HepG2 (cell line): Measurements from ENCODE around the gene SDK1. TPM values are rescaled to one million over a fixed set of nuclear protein-coding genes. Genes with fewer than 3 reads are reported as not detected.
"Not testable (repeated sequence)": the region's sequence is repeated elsewhere in the genome, so short reads cannot be mapped to it uniquely, and the experiment has no call there.

Source experiments
- ATAC-seq: fragments of 200-7000 bp; cut with Tn5 transposase; 3 replicates; pipeline ENCODE4 v1.9.1; 2020; ENCODE audit warnings: mild to moderate bottlenecking, moderate library complexity
- BruUV-seq: library from RNA; stranded (reverse); fragments of 400-500 nt; replicated peaks from 2 replicates; lab custom pipeline; 2021; lab: Mats Ljungman, UMichigan
- CTCF ChIA-PET: fragments of 300-600 bp; formaldehyde crosslinking; extraction: SDS; loops from one replicate; lab custom pipeline; 2021; ENCODE audit warnings: low total read pairs, inconsistent platforms, low intra/inter-chr PET ratio; lab: Yijun Ruan, JAX
- POLR2A ChIA-PET: fragments of 350-600 bp; sonication (Branson Sonifier 250); formaldehyde crosslinking; loops from one replicate; lab custom pipeline; 2020; ENCODE audit warnings: antibody characterized with exemption, inconsistent platforms; lab: Yijun Ruan, JAX
- DNase-seq: peaks from one replicate; pipeline ENCODE4 v3.0.0-alpha.2; 2015; ENCODE audit warnings: low spot score
- FAIRE-seq: peaks from 3 replicates; lab custom pipeline; 2011; peaks lifted over from hg19 to GRCh38; lab: Jason Lieb, UNC
- H2AFZ ChIP-seq: one replicate; pipeline ENCODE4 v1.6.1; 2011; ENCODE audit warnings: low read length, inconsistent platforms
- H3K27ac ChIP-seq: fragments of 300-600 bp; 3 replicates; pipeline ENCODE4 v1.8.0; 2011; ENCODE audit warnings: mixed run types, mild to moderate bottlenecking, mixed read lengths, low read length, inconsistent platforms; ENCODE audit not compliant: insufficient read depth; ENCODE audit errors: extremely low read length
- H3K27me3 ChIP-seq, 2 experiments: fragments of 200-600 bp in 1 of 2; 2 replicates in 1 of 2; 3 replicates in 1 of 2; pipeline versions ENCODE4 v1.6.0 to v1.8.0; 2011; ENCODE audit warnings: low read length in 2 of 2, mild to moderate bottlenecking in 2 of 2, moderate library complexity in 2 of 2, inconsistent platforms in 1 of 2; ENCODE audit not compliant: insufficient read depth in 2 of 2, control insufficient read depth in 1 of 2
- H3K36me3 ChIP-seq, 2 experiments: fragments of 200-600 bp in 1 of 2; replicated peaks in 1 of 2; 2 replicates in 1 of 2; 3 replicates in 1 of 2; pipeline versions ENCODE4 v1.5.1 to v1.8.0; 2011; ENCODE audit warnings: low read length in 2 of 2, inconsistent platforms in 1 of 2; ENCODE audit not compliant: insufficient read depth in 2 of 2, control insufficient read depth in 1 of 2
- H3K4me1 ChIP-seq: 2 replicates; pipeline ENCODE4 v1.5.1; 2012; ENCODE audit warnings: low read length, inconsistent platforms; ENCODE audit not compliant: insufficient read depth
- H3K4me2 ChIP-seq: 2 replicates; pipeline ENCODE4 v1.6.0; 2011; ENCODE audit warnings: low read depth, low read length, inconsistent platforms
- H3K4me3 ChIP-seq, 3 experiments: fragments of 200-600 bp in 1 of 3; sonication (generic), shearing (Covaris generic) in 1 of 3; replicated peaks in 1 of 3; 2 replicates each; pipeline ENCODE4 v1.5.1; 2011 to 2016; ENCODE audit warnings: low read length in 3 of 3, inconsistent platforms in 2 of 3, low read depth in 2 of 3, mild to moderate bottlenecking in 2 of 3, control low read depth in 1 of 3, mixed read lengths in 1 of 3; ENCODE audit not compliant: insufficient read depth in 1 of 3
- H3K79me2 ChIP-seq: one replicate; pipeline ENCODE4 v1.6.1; 2011; ENCODE audit warnings: low read length, inconsistent platforms; ENCODE audit not compliant: insufficient read depth
- H3K9ac ChIP-seq: 2 replicates; pipeline ENCODE4 v1.6.0; 2011; ENCODE audit warnings: mild to moderate bottlenecking, low read depth, low read length, inconsistent platforms; ENCODE audit not compliant: insufficient read depth
- H3K9me3 ChIP-seq: 2 replicates; pipeline ENCODE4 v1.5.1; 2012; ENCODE audit warnings: mild to moderate bottlenecking, low read length
- H4K20me1 ChIP-seq: 2 replicates; pipeline ENCODE4 v1.6.0; 2011; ENCODE audit warnings: inconsistent platforms, mild to moderate bottlenecking, low read length, moderate library complexity; ENCODE audit not compliant: insufficient read depth
- KDM6A ChIP-seq: IDR thresholded peaks from 2 replicates; pipeline ENCODE4 v1.6.1; 2016; ENCODE audit warnings: low read depth
- ZNF121 ChIP-seq: sonication (generic); formaldehyde crosslinking; IDR thresholded peaks from 2 replicates; pipeline ENCODE4 v1.5.0; 2020; ENCODE audit warnings: mild to moderate bottlenecking, missing genetic modification reagents
- ZNF878 ChIP-seq: sonication (generic); formaldehyde crosslinking; IDR thresholded peaks from 2 replicates; pipeline ENCODE4 v1.8.1; 2023; ENCODE audit warnings: mild to moderate bottlenecking, missing genetic modification reagents, moderate library complexity
- WGBS: methylation state at CpG from one replicate; pipeline ENCODE4 v1.1.6; 2017; ENCODE audit warnings: low lambda C conversion rate; 5-methylcytosine and 5-hydroxymethylcytosine counted together
- in situ Hi-C: cut with HindIII; loops from 2 replicates; pipeline ENCODE4 v1.10.0; 2017; ENCODE audit warnings: low pct_unique_long_range_greater_than_20kb; ENCODE audit not compliant: extremely low pct_ligation_motif_present
- intact Hi-C: fragments of 100-400 bp; cut with micrococcal nuclease; formaldehyde crosslinking; loops from one replicate; pipeline ENCODE4 v1.10.0; 2022; ENCODE audit not compliant: unreplicated experiment
- polyA plus RNA-seq, 8 experiments: library from polyadenylated mRNA; depleted of rRNA in 3 of 8; stranded (reverse) in 7 of 8; unstranded in 1 of 8; fragments of >200 nt; fragmentation: Illumina TruSeq in 4 of 8; extraction: Trizol in 4 of 8; gene quantifications; 2 replicates each; pipeline versions ENCODE4 v1.2.1 to v1.2.3, GENCODE V29; 2011 to 2016; ENCODE audit warnings: low read depth in 4 of 8, missing spikeins in 1 of 8, mixed read lengths in 1 of 8; ENCODE audit not compliant: insufficient read depth in 1 of 8
- total RNA-seq, 5 experiments: library from RNA; depleted of rRNA; stranded (reverse); fragments of >200 nt; fragmentation: Illumina TruSeq; extraction: Trizol; gene quantifications; 2 replicates each; pipeline ENCODE4 v1.2.3, GENCODE V29; 2016; ENCODE audit warnings: low read depth in 1 of 5

SDK1 gene
- total and polyA plus RNA-seq, 2 of the 13 experiments (the other 11 are each of a cell fraction or from before 2014, with no cell fraction given) = 0.35 to 2.4 TPM

DNA sequence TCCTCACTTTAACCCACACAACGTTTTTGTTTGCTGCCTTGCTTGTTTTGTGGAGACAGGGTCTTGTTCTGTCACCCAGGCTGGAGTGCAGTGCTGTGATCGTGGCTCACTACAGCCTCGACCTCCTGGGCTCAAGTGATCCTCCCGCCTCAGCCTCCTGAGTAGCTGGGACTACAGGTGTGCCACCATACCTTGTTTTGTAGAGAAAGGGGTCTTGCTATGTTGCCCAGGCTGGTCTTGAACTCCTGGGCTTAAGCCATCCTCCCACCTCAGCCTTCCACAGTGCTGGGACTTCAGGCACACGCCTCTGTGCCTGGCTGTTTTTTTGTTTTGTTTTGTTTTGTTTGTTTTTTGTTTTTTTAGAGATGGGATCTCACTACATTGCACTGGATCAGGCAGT, 935.8 kb downstream of the SDK1 start:
- H3K4me3 ChIP-seq, CTCF ChIA-PET, POLR2A ChIA-PET, H3K36me3 ChIP-seq, H3K27me3 ChIP-seq, H2AFZ ChIP-seq, H3K9me3 ChIP-seq, H3K9ac ChIP-seq, in situ Hi-C loops, H3K79me2 ChIP-seq, H3K4me2 ChIP-seq, H4K20me1 ChIP-seq, H3K27ac ChIP-seq, BruUV-seq, FAIRE-seq, ATAC-seq, DNase-seq: not testable (repeated sequence)
- H3K4me1 ChIP-seq = peaks cover 52% of the 10 kb centered on the region
- 87% methylated on average over 2 of the region's 5 CpGs for WGBS
- intact Hi-C loops = loop anchor here (10.0 kb wide), 1 partner anchor 238 kb away; no protein-coding TSS in a partner anchor
- 0 out of 2 replicates have a peak, but pooled peaks have one; percentile 22 for TF ChIP-seq ZNF121 (CRISPR knock-in tag)

DNA sequence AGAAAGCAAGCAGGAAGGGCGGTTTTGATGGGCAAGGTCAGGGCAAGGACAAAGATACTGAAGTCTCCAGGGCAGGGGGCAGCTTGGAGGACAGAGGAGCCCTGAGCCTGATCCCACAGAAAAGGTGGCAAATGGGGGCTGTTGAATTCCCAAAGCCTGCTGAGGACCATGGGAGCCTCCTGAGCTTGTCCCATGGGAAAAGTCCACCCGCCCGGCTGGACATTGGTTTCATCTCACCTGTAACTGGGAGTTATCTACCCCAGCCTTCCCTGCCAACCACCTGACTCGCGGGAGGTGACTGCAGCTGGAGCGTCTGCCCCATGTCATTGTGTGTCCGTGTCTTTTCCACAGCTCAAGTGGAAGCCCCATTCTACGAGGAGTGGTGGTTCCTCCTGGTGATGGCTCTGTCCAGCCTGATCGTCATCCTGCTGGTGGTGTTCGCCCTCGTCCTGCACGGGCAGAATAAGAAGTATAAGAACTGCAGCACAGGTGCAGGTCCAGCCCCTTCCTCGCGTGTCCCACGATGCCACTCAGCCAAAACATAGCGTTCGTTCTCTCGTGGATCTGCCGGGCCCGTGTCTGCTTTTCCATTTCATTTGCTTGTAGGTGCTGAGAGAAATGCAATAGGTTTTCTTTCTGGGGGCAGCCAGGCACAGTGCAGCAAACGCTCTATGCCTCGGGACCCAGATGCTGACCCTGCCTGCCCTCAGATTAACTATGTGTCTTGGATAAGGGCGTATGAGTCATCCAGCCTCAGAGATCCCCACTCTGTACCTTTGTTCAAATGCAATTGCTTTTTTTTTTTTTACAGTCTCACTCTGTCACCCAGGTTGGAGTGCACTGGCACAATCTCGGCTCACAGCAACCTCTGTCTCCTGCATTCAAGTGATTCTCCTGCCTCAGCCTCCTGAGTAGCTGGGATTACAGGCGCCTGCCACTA, 936.5 kb downstream of the SDK1 start:
- no peaks in the 10 kb centered on the region for H3K79me2 ChIP-seq
- no peaks in the 10 kb centered on the region for H3K27me3 ChIP-seq
- no peaks in the 10 kb centered on the region for H3K9me3 ChIP-seq
- CTCF ChIA-PET = no interaction called here
- no peak overlapping the region for H2AFZ ChIP-seq
- no peak overlapping the region for H3K4me3 ChIP-seq
- intact Hi-C loops (loop anchor here (10.0 kb wide), 1 partner anchor 237 kb away; no protein-coding TSS in a partner anchor), in situ Hi-C loops (no loop called here)
- WGBS = 75% methylated on average over 22 of the region's 25 CpGs
- POLR2A ChIA-PET = no interaction called here
- no peak overlapping the region for H3K9ac ChIP-seq
- no peaks in the 10 kb centered on the region for H4K20me1 ChIP-seq
- no peaks in the 10 kb centered on the region for H3K36me3 ChIP-seq
- peaks cover 52% of the 10 kb centered on the region for H3K4me1 ChIP-seq
- no peak overlapping the region for H3K27ac ChIP-seq
- ATAC-seq = no peak
- no peak for FAIRE-seq
- DNase-seq = no peak
- BruUV-seq = no TSS peak
- H3K4me2 ChIP-seq = no peak overlapping the region
- TF ChIP-seq ZNF878 (CRISPR knock-in tag) (no peak), KDM6A (CRISPR knock-in tag) (no peak)
